ENCODE results near the gene SERF1A. TPM values are rescaled to one million over a fixed set of nuclear protein-coding genes. Genes with fewer than 3 reads are reported as not detected.

Gene SERF1A
- total RNA-seq = 1.1 and 7.1 TPM in 2 replicates

GRCh38 chr5:70900533-70901271 is at the start of gene SERF1A:
TSS of gene SERF1A (plus strand) at chr5:70900669. CDS start at chr5:70900870, 201 bp downstream.

Small RNAs within 50 kb of the gene (small RNA-seq; reads per million reads assigned to genes)
- gene CDH12P1 = not detected

Other genes with a start within 250 kb of the SERF1A start
- gene SMN1, start 24.4 kb downstream of the SERF1A start, total RNA-seq = 22.4 and 24.7 TPM in 2 replicates
- gene NAIP, start 124.7 kb downstream of the SERF1A start, total RNA-seq = 5.3 and 11.0 TPM in 2 replicates
- gene GTF2H2, start 167.0 kb downstream of the SERF1A start, total RNA-seq = 16.9 and 18.9 TPM in 2 replicates

Data from placental epithelial cell (primary cell).